Heart left ventricle (tissue), 13 donors: ENCODE data around the gene MRPL17.

Experiments used
- POLR2A ChIP-seq, 2 donors: fragments of 450-650 bp; IDR thresholded peaks; one replicate each; pipeline ENCODE4 v1.6.1; 2017; ENCODE audit warnings: antibody characterized with exemption in 2 of 2, mild to moderate bottlenecking in 2 of 2, moderate library complexity in 2 of 2
- TF ChIP-seq, protein P1 (sequence below), 12 donors: fragments of 200-600 bp; sonication (generic) in 4 of 12; IDR thresholded peaks; one replicate each; pipeline versions ENCODE4 v1.5.0 to v1.8.0; 2018 to 2022; ENCODE audit warnings: antibody characterized with exemption in 12 of 12, mild to moderate bottlenecking in 5 of 12
- donor health status: ischemic (EF 13 %, LVEDD 7.1; RV severe dilation, severe dysfunction).
- donor health status: DM: no; HTN: yes; CAD: no.
- donor health status: DM: no; HTN: no; CAD: no.
- donor health status: ischemic (EF 25% LVEDD 6.9; RV normal size, moderate dysfunction).
- donor health status: ischemic (EF 25% LVEDD 5.7; RV mildly dilated, moderate dysfunction).
- donor health status: ischemic (EF 35%, LVEDD 5.7; RV mildly dilated, moderate dysfunction).
- donor health status: nonischemic (EF 11% LVEDD 7.7; RV severe dilation, severe dysfunction).
- donor health status: DM: yes; HTN: yes; CAD: no.
- donor health status: PGD.
- donor health status: ischemic (EF 29% LVEDD 5.4; RV normal size, mild dysfunction).
- donor health status: nonischemic (EF 23%, LVEDD 6.1; RV moderate dilation, normal function).

DNA sequence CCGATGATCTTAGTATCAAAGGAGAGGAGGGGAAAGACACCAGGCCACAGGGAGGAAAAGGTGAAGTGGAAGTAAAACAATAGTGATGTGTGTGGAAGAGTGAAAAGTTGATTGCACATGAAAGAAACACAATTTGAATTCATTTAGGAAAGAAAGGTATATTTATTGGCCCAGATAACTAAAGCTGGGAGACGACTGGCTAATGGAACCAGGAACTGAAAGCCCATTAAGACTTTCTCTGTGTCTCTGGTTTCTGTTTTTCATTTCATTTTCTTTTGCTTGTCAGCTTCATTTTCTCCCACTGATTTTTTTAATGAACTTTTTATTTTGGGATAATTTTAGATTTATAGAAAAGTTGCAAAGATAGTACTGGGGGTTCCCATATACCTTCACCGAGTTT is 22.4 kb downstream of the MRPL17 start:
- TF ChIP-seq, protein P1, sequence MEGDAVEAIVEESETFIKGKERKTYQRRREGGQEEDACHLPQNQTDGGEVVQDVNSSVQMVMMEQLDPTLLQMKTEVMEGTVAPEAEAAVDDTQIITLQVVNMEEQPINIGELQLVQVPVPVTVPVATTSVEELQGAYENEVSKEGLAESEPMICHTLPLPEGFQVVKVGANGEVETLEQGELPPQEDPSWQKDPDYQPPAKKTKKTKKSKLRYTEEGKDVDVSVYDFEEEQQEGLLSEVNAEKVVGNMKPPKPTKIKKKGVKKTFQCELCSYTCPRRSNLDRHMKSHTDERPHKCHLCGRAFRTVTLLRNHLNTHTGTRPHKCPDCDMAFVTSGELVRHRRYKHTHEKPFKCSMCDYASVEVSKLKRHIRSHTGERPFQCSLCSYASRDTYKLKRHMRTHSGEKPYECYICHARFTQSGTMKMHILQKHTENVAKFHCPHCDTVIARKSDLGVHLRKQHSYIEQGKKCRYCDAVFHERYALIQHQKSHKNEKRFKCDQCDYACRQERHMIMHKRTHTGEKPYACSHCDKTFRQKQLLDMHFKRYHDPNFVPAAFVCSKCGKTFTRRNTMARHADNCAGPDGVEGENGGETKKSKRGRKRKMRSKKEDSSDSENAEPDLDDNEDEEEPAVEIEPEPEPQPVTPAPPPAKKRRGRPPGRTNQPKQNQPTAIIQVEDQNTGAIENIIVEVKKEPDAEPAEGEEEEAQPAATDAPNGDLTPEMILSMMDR (IDR thresholded peaks at IDR 0.05): no peak
- no peak for TF ChIP-seq POLR2A (IDR thresholded peaks at IDR 0.05)
